ENCODE measurements around the gene GCNA.

Gene GCNA

GRCh38 chrX:71578253-71579135 is at the start of gene GCNA:
Gene GCNA, plus strand, starts transcription at chrX:71578437. Its CDS starts 2,385 bp downstream, at chrX:71580822.
- no peaks in the 10 kb centered on the region for H3K9me3 ChIP-seq (ENCODE audit: severe bottlenecking)
- no peak within 1 kb of the TSS for H3K27ac ChIP-seq (ENCODE audit: poor library complexity, severe bottlenecking)
- H3K4me3 ChIP-seq (ENCODE audit: severe bottlenecking): no peak within 1 kb of the TSS
- ATAC-seq (ENCODE audit: low read depth) (no peak), DNase-seq (ENCODE audit: low spot score) (no peak)
- H3K4me1 ChIP-seq (ENCODE audit: insufficient read depth, poor library complexity, severe bottlenecking): no peaks in the 10 kb centered on the region
- H3K36me3 ChIP-seq (ENCODE audit: low read depth): peaks cover 29% of the 10 kb centered on the region
- no peak for TF ChIP-seq CTCF (IDR thresholded peaks at IDR 0.05; ENCODE audit: poor library complexity, severe bottlenecking)
- H3K27me3 ChIP-seq (ENCODE audit: insufficient read depth, poor library complexity, severe bottlenecking): no peaks in the 10 kb centered on the region

- DNase-seq (ENCODE audit: low spot score): no peak
Measured at GRCh38 chrX:71532078-71532752, 46.0 kb upstream of the GCNA start.

GRCh38 chrX:71532753-71533425 is 45.3 kb upstream of the GCNA start, which contains the start of gene OGT:
Gene OGT, plus strand, starts transcription at chrX:71533104. Its CDS starts 196 bp downstream, at chrX:71533300.
- Histone ChIP-seq H3K9me3 (ENCODE audit: severe bottlenecking) (no peaks in the 10 kb centered on the region), H3K27ac (ENCODE audit: poor library complexity, severe bottlenecking) (peak within 1 kb of the TSS; percentile 69), H3K36me3 (ENCODE audit: low read depth) (peaks cover 15% of the 10 kb centered on the region), H3K4me1 (ENCODE audit: insufficient read depth, poor library complexity, severe bottlenecking) (peaks cover 6% of the 10 kb centered on the region), H3K4me3 (ENCODE audit: severe bottlenecking) (peak within 1 kb of the TSS; percentile 80), H3K27me3 (ENCODE audit: insufficient read depth, poor library complexity, severe bottlenecking) (no peaks in the 10 kb centered on the region)
- DNase-seq (ENCODE audit: low spot score): peak; percentile 91
- peak; percentile 80 for ATAC-seq (ENCODE audit: low read depth)
- TF ChIP-seq CTCF (IDR thresholded peaks at IDR 0.05; ENCODE audit: poor library complexity, severe bottlenecking): no peak

More at GRCh38 chrX:71532078-71532752, 46.0 kb upstream of the GCNA start:
- Histone ChIP-seq H3K4me1 (ENCODE audit: insufficient read depth, poor library complexity, severe bottlenecking) (peaks cover 6% of the 10 kb centered on the region), H3K36me3 (ENCODE audit: low read depth) (peaks cover 8% of the 10 kb centered on the region), H3K27me3 (ENCODE audit: insufficient read depth, poor library complexity, severe bottlenecking) (no peaks in the 10 kb centered on the region), H3K9me3 (ENCODE audit: severe bottlenecking) (no peaks in the 10 kb centered on the region), H3K4me3 (ENCODE audit: severe bottlenecking) (peak overlapping the region; percentile 80), H3K27ac (ENCODE audit: poor library complexity, severe bottlenecking) (peak overlapping the region; percentile 69)
- peak; percentile 24 for ATAC-seq (ENCODE audit: low read depth)
- no peak for TF ChIP-seq CTCF (IDR thresholded peaks at IDR 0.05; ENCODE audit: poor library complexity, severe bottlenecking)

GRCh38 chrX:71533516-71533850 is 44.8 kb upstream of the GCNA start:
- no peaks in the 10 kb centered on the region for H3K9me3 ChIP-seq (ENCODE audit: severe bottlenecking)
- H3K36me3 ChIP-seq (ENCODE audit: low read depth): peaks cover 21% of the 10 kb centered on the region
- H3K4me1 ChIP-seq (ENCODE audit: insufficient read depth, poor library complexity, severe bottlenecking): peaks cover 6% of the 10 kb centered on the region
- peak overlapping the region; percentile 80 for H3K4me3 ChIP-seq (ENCODE audit: severe bottlenecking)
- TF ChIP-seq CTCF (IDR thresholded peaks at IDR 0.05; ENCODE audit: poor library complexity, severe bottlenecking): no peak
- peak overlapping the region; percentile 69 for H3K27ac ChIP-seq (ENCODE audit: poor library complexity, severe bottlenecking)
- no peak for ATAC-seq (ENCODE audit: low read depth)
- no peak for DNase-seq (ENCODE audit: low spot score)
- no peaks in the 10 kb centered on the region for H3K27me3 ChIP-seq (ENCODE audit: insufficient read depth, poor library complexity, severe bottlenecking)

Data from RWPE2 (cell line).